SH-SY5Y (cell line): ENCODE measurements around the gene MGA.

Source experiments
- GATA2 ChIP-seq: IDR thresholded peaks from 2 replicates; pipeline ENCODE4 v1.6.1; 2011; ENCODE audit warnings: mild to moderate bottlenecking, low read depth, low read length
- GATA3 ChIP-seq: IDR thresholded peaks from 2 replicates; pipeline ENCODE4 v1.6.1; 2011; ENCODE audit warnings: low read depth, mild to moderate bottlenecking, low read length, moderate library complexity

GRCh38 chr15:41716864-41717263 is 56.7 kb downstream of the MGA start:
- TF ChIP-seq GATA3 (no peak), GATA2 (no peak)
